GM12874 (cell line): ENCODE data around the gene CCDC127.

Experiments
- CTCF ChIP-seq: IDR thresholded peaks from 2 replicates; pipeline ENCODE4 v1.5.1; 2011; ENCODE audit warnings: low read depth, mild to moderate bottlenecking, control low read depth, low read length, moderate library complexity; ENCODE audit not compliant: insufficient read depth

CCDC127 gene

GRCh38 chr5:157801-158200 is 60.2 kb downstream of the CCDC127 start:
- no peak for TF ChIP-seq CTCF

GRCh38 chr5:157126-157715 is 60.7 kb downstream of the CCDC127 start:
- no peak for TF ChIP-seq CTCF

GRCh38 chr5:156411-157072 is 61.4 kb downstream of the CCDC127 start:
- no peak for TF ChIP-seq CTCF

GRCh38 chr5:155651-156410 is 62.1 kb downstream of the CCDC127 start:
- no peak for TF ChIP-seq CTCF

DNA sequence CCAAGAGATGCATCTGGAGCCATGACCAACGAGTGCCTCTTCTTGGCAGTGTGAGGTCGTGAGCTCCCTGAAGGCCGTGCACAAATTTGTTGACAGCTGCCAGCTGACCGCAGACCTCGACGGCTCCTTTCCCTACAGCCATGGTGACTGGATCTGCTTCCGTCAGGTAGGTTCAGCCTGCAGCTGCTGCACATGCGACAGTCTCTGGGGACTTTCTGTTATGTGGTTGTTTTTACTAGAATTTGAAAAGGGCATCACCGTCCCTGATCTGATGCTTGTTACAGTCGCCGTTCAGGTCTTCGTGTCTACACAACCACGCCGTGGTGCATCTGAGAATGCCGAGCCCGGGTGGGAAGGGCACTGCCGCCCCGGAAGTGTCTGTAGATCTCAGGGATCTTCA is 63.1 kb downstream of the CCDC127 start:
- TF ChIP-seq CTCF, result no peak

GRCh38 chr5:154236-154635 is 63.7 kb downstream of the CCDC127 start:
- TF ChIP-seq CTCF, result no peak

DNA sequence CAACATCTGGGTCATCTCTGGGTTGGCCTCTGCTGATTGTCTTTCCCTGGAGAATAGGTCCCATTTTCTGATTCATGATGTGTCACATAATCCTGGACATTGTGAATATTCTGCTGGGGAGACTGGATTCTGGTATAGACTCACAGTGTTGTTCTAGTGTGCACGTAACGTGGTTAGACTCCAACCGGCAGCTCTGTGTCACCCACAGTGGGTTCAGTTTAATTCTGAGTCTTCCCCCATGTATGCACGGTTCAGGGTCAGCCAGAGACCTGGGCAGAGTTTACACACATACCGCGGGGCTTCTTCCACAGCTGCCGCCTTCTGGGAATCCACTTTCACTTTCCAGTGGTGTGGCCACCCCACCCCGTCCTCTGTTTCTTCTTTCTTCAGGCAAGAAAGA is 64.7 kb downstream of the CCDC127 start:
- no peak for TF ChIP-seq CTCF
